SK-N-SH treated with all-trans-retinoic acid at 6 μM for 48 hours (cell line): ENCODE measurements around the gene DFFA.

Source experiments
- ATAC-seq: fragments of 200-7000 bp; cut with Tn5 transposase; 3 replicates; pipeline ENCODE4 v1.9.1; 2020; ENCODE audit warnings: mild to moderate bottlenecking, moderate library complexity
- ARNTL ChIP-seq: fragments of 450-650 bp; formaldehyde crosslinking; IDR thresholded peaks from 2 replicates; pipeline ENCODE4 v1.5.0; 2020; ENCODE audit warnings: low read depth, mild to moderate bottlenecking, moderate library complexity, borderline replicate concordance
- CSDC2 ChIP-seq: fragments of 250-450 bp; sonication (Bioruptor Pico); IDR thresholded peaks from 2 replicates; pipeline ENCODE4 v1.5.0; 2020; ENCODE audit warnings: mild to moderate bottlenecking, moderate library complexity
- ESRRG ChIP-seq: fragments of 250-450 bp; sonication (Bioruptor Pico); IDR thresholded peaks from 2 replicates; pipeline ENCODE4 v1.6.1; 2021; ENCODE audit warnings: mild to moderate bottlenecking
- GLIS3 ChIP-seq: fragments of 250-450 bp; sonication (Bioruptor Pico); IDR thresholded peaks from 2 replicates; pipeline ENCODE4 v1.5.0; 2020; ENCODE audit warnings: mild to moderate bottlenecking, moderate library complexity
- OSR1 ChIP-seq: fragments of 250-450 bp; sonication (Bioruptor Pico); IDR thresholded peaks from 2 replicates; pipeline ENCODE4 v1.8.0; 2022; ENCODE audit warnings: moderate library complexity, mild to moderate bottlenecking, inconsistent platforms
- PPARA ChIP-seq: fragments of 250-450 bp; sonication (Bioruptor Pico); IDR thresholded peaks from 2 replicates; pipeline ENCODE4 v1.5.0; 2020; ENCODE audit warnings: mild to moderate bottlenecking, borderline replicate concordance
- RARB ChIP-seq: fragments of 250-450 bp; sonication (Bioruptor Pico); IDR thresholded peaks from 2 replicates; pipeline ENCODE4 v1.8.0; 2021; ENCODE audit warnings: mild to moderate bottlenecking, moderate library complexity
- SNAI2 ChIP-seq: fragments of 250-450 bp; sonication (Bioruptor Pico); IDR thresholded peaks from 2 replicates; pipeline ENCODE4 v1.5.0; 2020; ENCODE audit warnings: mild to moderate bottlenecking, moderate library complexity
- TCF4 ChIP-seq: fragments of 250-450 bp; sonication (Bioruptor Pico); IDR thresholded peaks from 2 replicates; pipeline ENCODE4 v1.8.0; 2021; ENCODE audit warnings: mild to moderate bottlenecking, moderate library complexity, borderline replicate concordance
- TOX ChIP-seq: fragments of 250-450 bp; sonication (Bioruptor Pico); IDR thresholded peaks from 2 replicates; pipeline ENCODE4 v1.8.0; 2021; ENCODE audit warnings: mild to moderate bottlenecking, moderate library complexity, borderline replicate concordance
- ZC3H10 ChIP-seq: fragments of 250-450 bp; sonication (Bioruptor Pico); IDR thresholded peaks from 2 replicates; pipeline ENCODE4 v1.5.1; 2021; ENCODE audit warnings: mild to moderate bottlenecking, moderate library complexity
- ZFP3 ChIP-seq: fragments of 250-450 bp; sonication (Bioruptor Pico); IDR thresholded peaks from 2 replicates; pipeline ENCODE4 v1.5.0; 2020; ENCODE audit warnings: mild to moderate bottlenecking, moderate library complexity
- ZFP30 ChIP-seq: fragments of 450-650 bp; formaldehyde crosslinking; IDR thresholded peaks from 2 replicates; pipeline ENCODE4 v1.5.0; 2022; ENCODE audit warnings: mild to moderate bottlenecking, moderate library complexity
- ZNF565 ChIP-seq: fragments of 450-650 bp; formaldehyde crosslinking; conservative IDR thresholded peaks from 2 replicates; pipeline ENCODE4 v1.5.0; 2020; ENCODE audit warnings: low read depth, mild to moderate bottlenecking, moderate library complexity
- ZNF70 ChIP-seq: fragments of 450-650 bp; formaldehyde crosslinking; IDR thresholded peaks from 2 replicates; pipeline ENCODE4 v1.5.0; 2020; ENCODE audit warnings: mild to moderate bottlenecking, moderate library complexity
- TF ChIP-seq, protein P1 (sequence below): fragments of 250-450 bp; sonication (Bioruptor Pico); IDR thresholded peaks from 2 replicates; pipeline ENCODE4 v1.5.0; 2020; ENCODE audit warnings: mild to moderate bottlenecking, moderate library complexity
- TF ChIP-seq, protein P2 (sequence below): fragments of 250-450 bp; sonication (Bioruptor Pico); IDR thresholded peaks from 2 replicates; pipeline ENCODE4 v1.5.1; 2020; ENCODE audit warnings: low read depth, mild to moderate bottlenecking, moderate library complexity
- TF ChIP-seq, protein P3 (sequence below): fragments of 250-450 bp; sonication (Bioruptor Pico); IDR thresholded peaks from 2 replicates; pipeline ENCODE4 v1.5.1; 2021; ENCODE audit warnings: mild to moderate bottlenecking, moderate library complexity
- TF ChIP-seq, protein P4 (sequence below): fragments of 250-450 bp; sonication (Bioruptor Pico); IDR thresholded peaks from 2 replicates; pipeline ENCODE4 v1.8.0; 2020; ENCODE audit warnings: mild to moderate bottlenecking, moderate library complexity, borderline replicate concordance
- TF ChIP-seq, protein P5 (sequence below): fragments of 250-450 bp; sonication (Bioruptor Pico); IDR thresholded peaks from 2 replicates; pipeline ENCODE4 v1.8.0; 2021; ENCODE audit warnings: low read depth, mild to moderate bottlenecking, moderate library complexity, borderline replicate concordance

The DFFA gene

DNA sequence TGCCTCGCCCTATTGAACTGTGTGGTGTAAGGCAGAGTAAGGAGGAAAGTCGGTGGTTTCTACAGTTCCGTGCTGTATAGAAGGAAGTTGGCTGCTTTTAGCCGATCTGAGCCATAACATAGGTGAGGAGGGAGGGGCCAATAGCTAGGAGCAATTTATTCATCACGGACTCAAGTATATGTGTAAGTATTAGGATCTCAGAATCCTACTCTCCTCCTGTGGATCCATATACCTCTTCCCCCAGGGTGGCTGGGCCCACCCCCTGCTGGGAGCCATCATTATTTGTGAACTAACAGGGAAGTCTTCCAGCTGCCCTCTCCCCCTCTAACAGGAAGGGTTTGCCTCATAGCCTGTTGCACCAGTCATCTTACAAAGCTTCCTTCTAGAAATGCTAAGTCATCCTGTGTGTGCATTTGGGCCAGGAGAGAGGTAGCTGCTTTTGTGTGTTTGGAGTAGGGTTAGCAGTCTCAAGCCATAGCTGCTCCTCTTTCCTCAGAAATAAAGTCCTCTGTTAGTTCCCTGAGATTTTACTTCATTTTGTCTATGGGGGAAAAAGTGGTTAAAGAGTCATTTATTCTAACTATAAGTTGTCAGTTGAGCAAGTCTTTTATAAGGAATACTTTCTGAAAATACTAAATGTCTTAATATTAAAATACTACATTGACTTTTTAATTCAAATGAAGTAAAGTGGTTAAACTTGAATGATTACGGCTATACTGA, 57.0 kb downstream of the DFFA start:
- no peak for ATAC-seq

DNA sequence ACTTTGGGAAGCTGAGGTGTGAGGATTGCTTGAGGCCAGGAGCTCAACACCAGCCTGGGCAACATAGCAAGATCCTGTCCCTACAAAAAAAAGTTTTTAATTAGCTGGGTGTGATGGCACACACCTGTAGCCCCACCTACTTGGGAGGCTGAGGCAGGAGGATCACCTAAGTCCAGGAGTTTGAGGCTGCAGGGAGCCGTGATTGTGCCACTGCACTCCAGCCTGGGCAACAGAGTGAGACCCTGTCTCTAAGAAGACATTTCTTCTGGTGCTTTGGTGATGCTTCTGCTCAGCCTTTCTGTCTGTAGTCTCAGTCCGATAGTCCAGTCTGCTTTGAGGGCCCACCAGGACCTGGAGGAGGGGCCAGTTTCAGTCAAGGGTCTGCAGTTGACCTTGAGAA, 65.1 kb downstream of the DFFA start:
- no peak for ATAC-seq
- TF ChIP-seq OSR1 (CRISPR knock-in tag) (no peak), PPARA (CRISPR knock-in tag) (no peak), CSDC2 (no peak)

More for the DNA sequence above, 57.0 kb downstream of the DFFA start:
- no peak for TF ChIP-seq ARNTL (CRISPR knock-in tag)
- no peak for TF ChIP-seq SNAI2 (CRISPR knock-in tag)
- TF ChIP-seq PPARA (CRISPR knock-in tag) = no peak
- TF ChIP-seq, protein P1, sequence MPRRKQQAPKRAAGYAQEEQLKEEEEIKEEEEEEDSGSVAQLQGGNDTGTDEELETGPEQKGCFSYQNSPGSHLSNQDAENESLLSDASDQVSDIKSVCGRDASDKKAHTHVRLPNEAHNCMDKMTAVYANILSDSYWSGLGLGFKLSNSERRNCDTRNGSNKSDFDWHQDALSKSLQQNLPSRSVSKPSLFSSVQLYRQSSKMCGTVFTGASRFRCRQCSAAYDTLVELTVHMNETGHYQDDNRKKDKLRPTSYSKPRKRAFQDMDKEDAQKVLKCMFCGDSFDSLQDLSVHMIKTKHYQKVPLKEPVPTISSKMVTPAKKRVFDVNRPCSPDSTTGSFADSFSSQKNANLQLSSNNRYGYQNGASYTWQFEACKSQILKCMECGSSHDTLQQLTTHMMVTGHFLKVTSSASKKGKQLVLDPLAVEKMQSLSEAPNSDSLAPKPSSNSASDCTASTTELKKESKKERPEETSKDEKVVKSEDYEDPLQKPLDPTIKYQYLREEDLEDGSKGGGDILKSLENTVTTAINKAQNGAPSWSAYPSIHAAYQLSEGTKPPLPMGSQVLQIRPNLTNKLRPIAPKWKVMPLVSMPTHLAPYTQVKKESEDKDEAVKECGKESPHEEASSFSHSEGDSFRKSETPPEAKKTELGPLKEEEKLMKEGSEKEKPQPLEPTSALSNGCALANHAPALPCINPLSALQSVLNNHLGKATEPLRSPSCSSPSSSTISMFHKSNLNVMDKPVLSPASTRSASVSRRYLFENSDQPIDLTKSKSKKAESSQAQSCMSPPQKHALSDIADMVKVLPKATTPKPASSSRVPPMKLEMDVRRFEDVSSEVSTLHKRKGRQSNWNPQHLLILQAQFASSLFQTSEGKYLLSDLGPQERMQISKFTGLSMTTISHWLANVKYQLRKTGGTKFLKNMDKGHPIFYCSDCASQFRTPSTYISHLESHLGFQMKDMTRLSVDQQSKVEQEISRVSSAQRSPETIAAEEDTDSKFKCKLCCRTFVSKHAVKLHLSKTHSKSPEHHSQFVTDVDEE = no peak
- TF ChIP-seq ZNF70 (CRISPR knock-in tag) = no peak
- TF ChIP-seq, protein P2, sequence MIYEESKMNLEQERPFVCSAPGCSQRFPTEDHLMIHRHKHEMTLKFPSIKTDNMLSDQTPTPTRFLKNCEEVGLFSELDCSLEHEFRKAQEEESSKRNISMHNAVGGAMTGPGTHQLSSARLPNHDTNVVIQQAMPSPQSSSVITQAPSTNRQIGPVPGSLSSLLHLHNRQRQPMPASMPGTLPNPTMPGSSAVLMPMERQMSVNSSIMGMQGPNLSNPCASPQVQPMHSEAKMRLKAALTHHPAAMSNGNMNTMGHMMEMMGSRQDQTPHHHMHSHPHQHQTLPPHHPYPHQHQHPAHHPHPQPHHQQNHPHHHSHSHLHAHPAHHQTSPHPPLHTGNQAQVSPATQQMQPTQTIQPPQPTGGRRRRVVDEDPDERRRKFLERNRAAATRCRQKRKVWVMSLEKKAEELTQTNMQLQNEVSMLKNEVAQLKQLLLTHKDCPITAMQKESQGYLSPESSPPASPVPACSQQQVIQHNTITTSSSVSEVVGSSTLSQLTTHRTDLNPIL (CRISPR knock-in tag) = no peak
- TF ChIP-seq RARB = no peak
- no peak for TF ChIP-seq GLIS3 (CRISPR knock-in tag)
- no peak for TF ChIP-seq ZFP3 (CRISPR knock-in tag)
- no peak for TF ChIP-seq ZFP30
- no peak for TF ChIP-seq ZNF565 (CRISPR knock-in tag)
- no peak for TF ChIP-seq CSDC2
- TF ChIP-seq TOX (CRISPR knock-in tag) = no peak
- TF ChIP-seq ZC3H10 (CRISPR knock-in tag) = no peak
- TF ChIP-seq ESRRG (CRISPR knock-in tag) = no peak
- no peak for TF ChIP-seq TCF4 (CRISPR knock-in tag)
- TF ChIP-seq, protein P3, sequence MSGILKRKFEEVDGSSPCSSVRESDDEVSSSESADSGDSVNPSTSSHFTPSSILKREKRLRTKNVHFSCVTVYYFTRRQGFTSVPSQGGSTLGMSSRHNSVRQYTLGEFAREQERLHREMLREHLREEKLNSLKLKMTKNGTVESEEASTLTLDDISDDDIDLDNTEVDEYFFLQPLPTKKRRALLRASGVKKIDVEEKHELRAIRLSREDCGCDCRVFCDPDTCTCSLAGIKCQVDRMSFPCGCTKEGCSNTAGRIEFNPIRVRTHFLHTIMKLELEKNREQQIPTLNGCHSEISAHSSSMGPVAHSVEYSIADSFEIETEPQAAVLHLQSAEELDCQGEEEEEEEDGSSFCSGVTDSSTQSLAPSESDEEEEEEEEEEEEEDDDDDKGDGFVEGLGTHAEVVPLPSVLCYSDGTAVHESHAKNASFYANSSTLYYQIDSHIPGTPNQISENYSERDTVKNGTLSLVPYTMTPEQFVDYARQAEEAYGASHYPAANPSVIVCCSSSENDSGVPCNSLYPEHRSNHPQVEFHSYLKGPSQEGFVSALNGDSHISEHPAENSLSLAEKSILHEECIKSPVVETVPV = no peak
- TF ChIP-seq, protein P4, sequence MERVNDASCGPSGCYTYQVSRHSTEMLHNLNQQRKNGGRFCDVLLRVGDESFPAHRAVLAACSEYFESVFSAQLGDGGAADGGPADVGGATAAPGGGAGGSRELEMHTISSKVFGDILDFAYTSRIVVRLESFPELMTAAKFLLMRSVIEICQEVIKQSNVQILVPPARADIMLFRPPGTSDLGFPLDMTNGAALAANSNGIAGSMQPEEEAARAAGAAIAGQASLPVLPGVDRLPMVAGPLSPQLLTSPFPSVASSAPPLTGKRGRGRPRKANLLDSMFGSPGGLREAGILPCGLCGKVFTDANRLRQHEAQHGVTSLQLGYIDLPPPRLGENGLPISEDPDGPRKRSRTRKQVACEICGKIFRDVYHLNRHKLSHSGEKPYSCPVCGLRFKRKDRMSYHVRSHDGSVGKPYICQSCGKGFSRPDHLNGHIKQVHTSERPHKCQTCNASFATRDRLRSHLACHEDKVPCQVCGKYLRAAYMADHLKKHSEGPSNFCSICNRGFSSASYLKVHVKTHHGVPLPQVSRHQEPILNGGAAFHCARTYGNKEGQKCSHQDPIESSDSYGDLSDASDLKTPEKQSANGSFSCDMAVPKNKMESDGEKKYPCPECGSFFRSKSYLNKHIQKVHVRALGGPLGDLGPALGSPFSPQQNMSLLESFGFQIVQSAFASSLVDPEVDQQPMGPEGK (CRISPR knock-in tag) = no peak
- TF ChIP-seq, protein P5, sequence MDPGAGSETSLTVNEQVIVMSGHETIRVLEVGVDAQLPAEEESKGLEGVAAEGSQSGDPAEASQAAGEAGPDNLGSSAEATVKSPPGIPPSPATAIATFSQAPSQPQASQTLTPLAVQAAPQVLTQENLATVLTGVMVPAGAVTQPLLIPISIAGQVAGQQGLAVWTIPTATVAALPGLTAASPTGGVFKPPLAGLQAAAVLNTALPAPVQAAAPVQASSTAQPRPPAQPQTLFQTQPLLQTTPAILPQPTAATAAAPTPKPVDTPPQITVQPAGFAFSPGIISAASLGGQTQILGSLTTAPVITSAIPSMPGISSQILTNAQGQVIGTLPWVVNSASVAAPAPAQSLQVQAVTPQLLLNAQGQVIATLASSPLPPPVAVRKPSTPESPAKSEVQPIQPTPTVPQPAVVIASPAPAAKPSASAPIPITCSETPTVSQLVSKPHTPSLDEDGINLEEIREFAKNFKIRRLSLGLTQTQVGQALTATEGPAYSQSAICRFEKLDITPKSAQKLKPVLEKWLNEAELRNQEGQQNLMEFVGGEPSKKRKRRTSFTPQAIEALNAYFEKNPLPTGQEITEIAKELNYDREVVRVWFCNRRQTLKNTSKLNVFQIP (CRISPR knock-in tag) = no peak
